Panc1 (cell line): ENCODE results near the gene FRK. TPM values are rescaled to one million over a fixed set of nuclear protein-coding genes. Genes with fewer than 3 reads are reported as not detected.

ENCODE experiments used
- ATAC-seq: fragments of 200-7000 bp; cut with Tn5 transposase; 2 replicates; pipeline ENCODE4 v1.9.1; 2020; ENCODE audit warnings: mild to moderate bottlenecking, moderate library complexity
- BruUV-seq: library from RNA; stranded (reverse); fragments of 400-500 nt; replicated peaks from 2 replicates; lab custom pipeline; 2021; lab: Mats Ljungman, UMichigan
- CTCF ChIA-PET: fragments of 300-600 bp; sonication (Branson Sonifier 250); formaldehyde crosslinking; loops from one replicate; lab custom pipeline; 2022; ENCODE audit warnings: antibody characterized with exemption; lab: Charles Lee
- POLR2A ChIA-PET: fragments of 300-600 bp; sonication (Branson Sonifier 250); formaldehyde crosslinking; loops from one replicate; lab custom pipeline; 2022; ENCODE audit warnings: antibody characterized with exemption; lab: Charles Lee
- DNase-seq: peaks from one replicate; pipeline ENCODE4 v3.0.0-alpha.2; 2010; ENCODE audit warnings: low read depth, low spot score
- H3K27ac ChIP-seq: 2 replicates; pipeline ENCODE4 v1.5.1; 2011; ENCODE audit warnings: mild to moderate bottlenecking, low read length, inconsistent platforms
- H3K27me3 ChIP-seq: fragments of 200-500 bp; sonication (Bioruptor generic); 2 replicates; pipeline ENCODE4 v1.6.0; 2014; ENCODE audit warnings: low read length, inconsistent platforms; ENCODE audit not compliant: control insufficient read depth, insufficient read depth
- H3K36me3 ChIP-seq: fragments of 200-500 bp; sonication (Bioruptor generic); 2 replicates; pipeline ENCODE4 v1.5.1; 2014; ENCODE audit warnings: inconsistent platforms, mild to moderate bottlenecking, low read length, moderate library complexity; ENCODE audit not compliant: control insufficient read depth, insufficient read depth
- H3K4me1 ChIP-seq: 2 replicates; pipeline ENCODE4 v1.5.1; 2011; ENCODE audit warnings: inconsistent platforms, mild to moderate bottlenecking, low read length, moderate library complexity; ENCODE audit not compliant: control insufficient read depth, insufficient read depth
- H3K4me3 ChIP-seq, 2 experiments: 2 replicates each; pipeline ENCODE4 v1.5.1; 2011 to 2012; ENCODE audit warnings: low read depth in 2 of 2, low read length in 2 of 2, mild to moderate bottlenecking in 2 of 2, inconsistent platforms in 1 of 2, moderate library complexity in 1 of 2
- H3K9me3 ChIP-seq: fragments of 200-500 bp; sonication (Bioruptor generic); 2 replicates; pipeline ENCODE4 v1.5.1; 2014; ENCODE audit warnings: low read depth, mild to moderate bottlenecking, inconsistent platforms, low read length, moderate library complexity; ENCODE audit not compliant: control insufficient read depth, insufficient read depth
- POLR2AphosphoS5 ChIP-seq: IDR thresholded peaks from 2 replicates; pipeline ENCODE4 v1.6.1; 2012; ENCODE audit warnings: mild to moderate bottlenecking, low read depth, low read length, moderate library complexity
- SIN3A ChIP-seq: IDR thresholded peaks from 2 replicates; pipeline ENCODE4 v1.6.1; 2012; ENCODE audit warnings: low read depth, mild to moderate bottlenecking, low read length, moderate library complexity, borderline replicate concordance; ENCODE audit not compliant: insufficient read depth
- TCF7L2 ChIP-seq: IDR thresholded peaks from 2 replicates; pipeline ENCODE4 v1.6.1; 2011; ENCODE audit warnings: mild to moderate bottlenecking, low read depth, low read length, inconsistent platforms
- in situ Hi-C: cut with HindIII; loops from 2 replicates; pipeline ENCODE4 v1.10.0; 2016; ENCODE audit warnings: low sequenced_read_pairs, low pct_unique_long_range_greater_than_20kb
- intact Hi-C: fragments of 100-400 bp; cut with micrococcal nuclease; formaldehyde crosslinking; loops from one replicate; pipeline ENCODE4 v1.10.0; 2022; ENCODE audit not compliant: unreplicated experiment
- total RNA-seq: library from RNA; stranded (reverse); gene quantifications from one replicate; pipeline ENCODE4 v1.2.1, GENCODE V29; 2021; ENCODE audit not compliant: unreplicated experiment
- TF ChIP-seq, protein P1 (sequence below), 2 experiments: IDR thresholded peaks; 2 replicates each; pipeline ENCODE4 v1.6.1; 2011 to 2012; ENCODE audit warnings: low read depth in 2 of 2, control low read depth in 1 of 2, low read length in 1 of 2, mild to moderate bottlenecking in 1 of 2, moderate library complexity in 1 of 2; ENCODE audit not compliant: insufficient read depth in 1 of 2
- TF ChIP-seq, protein P2 (sequence below): fragments of 450-650 bp; IDR thresholded peaks from 2 replicates; pipeline ENCODE4 v1.5.1; 2017; ENCODE audit warnings: mild to moderate bottlenecking

The FRK gene
- total RNA-seq, 1 experiment from 2014 or later = 2.5 TPM

DNA sequence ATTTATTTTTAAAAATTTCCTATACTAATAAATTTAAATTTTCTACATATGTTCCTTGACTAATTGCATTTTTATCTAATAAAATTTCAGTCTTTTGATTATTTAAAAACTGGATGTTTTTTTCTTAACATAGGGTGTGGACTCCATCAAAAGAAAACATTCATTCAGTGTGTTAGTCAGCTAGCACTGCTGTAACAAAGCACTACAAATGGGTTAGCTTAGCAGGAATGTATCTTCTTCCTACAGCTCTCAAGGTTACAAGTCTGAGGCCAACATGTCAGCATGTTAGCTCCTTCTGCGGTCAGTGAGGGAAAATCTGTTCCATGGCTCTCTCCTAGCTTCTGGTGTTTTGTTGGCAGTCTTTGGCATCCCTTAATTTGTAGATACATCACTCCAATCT lies 32.5 kb downstream of the FRK start:
- no peaks in the 10 kb centered on the region for H3K27me3 ChIP-seq
- TF ChIP-seq, protein P1, sequence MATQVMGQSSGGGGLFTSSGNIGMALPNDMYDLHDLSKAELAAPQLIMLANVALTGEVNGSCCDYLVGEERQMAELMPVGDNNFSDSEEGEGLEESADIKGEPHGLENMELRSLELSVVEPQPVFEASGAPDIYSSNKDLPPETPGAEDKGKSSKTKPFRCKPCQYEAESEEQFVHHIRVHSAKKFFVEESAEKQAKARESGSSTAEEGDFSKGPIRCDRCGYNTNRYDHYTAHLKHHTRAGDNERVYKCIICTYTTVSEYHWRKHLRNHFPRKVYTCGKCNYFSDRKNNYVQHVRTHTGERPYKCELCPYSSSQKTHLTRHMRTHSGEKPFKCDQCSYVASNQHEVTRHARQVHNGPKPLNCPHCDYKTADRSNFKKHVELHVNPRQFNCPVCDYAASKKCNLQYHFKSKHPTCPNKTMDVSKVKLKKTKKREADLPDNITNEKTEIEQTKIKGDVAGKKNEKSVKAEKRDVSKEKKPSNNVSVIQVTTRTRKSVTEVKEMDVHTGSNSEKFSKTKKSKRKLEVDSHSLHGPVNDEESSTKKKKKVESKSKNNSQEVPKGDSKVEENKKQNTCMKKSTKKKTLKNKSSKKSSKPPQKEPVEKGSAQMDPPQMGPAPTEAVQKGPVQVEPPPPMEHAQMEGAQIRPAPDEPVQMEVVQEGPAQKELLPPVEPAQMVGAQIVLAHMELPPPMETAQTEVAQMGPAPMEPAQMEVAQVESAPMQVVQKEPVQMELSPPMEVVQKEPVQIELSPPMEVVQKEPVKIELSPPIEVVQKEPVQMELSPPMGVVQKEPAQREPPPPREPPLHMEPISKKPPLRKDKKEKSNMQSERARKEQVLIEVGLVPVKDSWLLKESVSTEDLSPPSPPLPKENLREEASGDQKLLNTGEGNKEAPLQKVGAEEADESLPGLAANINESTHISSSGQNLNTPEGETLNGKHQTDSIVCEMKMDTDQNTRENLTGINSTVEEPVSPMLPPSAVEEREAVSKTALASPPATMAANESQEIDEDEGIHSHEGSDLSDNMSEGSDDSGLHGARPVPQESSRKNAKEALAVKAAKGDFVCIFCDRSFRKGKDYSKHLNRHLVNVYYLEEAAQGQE (IDR thresholded peaks at IDR 0.05; ENCODE audit: insufficient read depth in 1 of 2, low read depth in 2 of 2, low read length in 1 of 2) = no peak
- no peak for TF ChIP-seq SIN3A
- TF ChIP-seq, protein P2, sequence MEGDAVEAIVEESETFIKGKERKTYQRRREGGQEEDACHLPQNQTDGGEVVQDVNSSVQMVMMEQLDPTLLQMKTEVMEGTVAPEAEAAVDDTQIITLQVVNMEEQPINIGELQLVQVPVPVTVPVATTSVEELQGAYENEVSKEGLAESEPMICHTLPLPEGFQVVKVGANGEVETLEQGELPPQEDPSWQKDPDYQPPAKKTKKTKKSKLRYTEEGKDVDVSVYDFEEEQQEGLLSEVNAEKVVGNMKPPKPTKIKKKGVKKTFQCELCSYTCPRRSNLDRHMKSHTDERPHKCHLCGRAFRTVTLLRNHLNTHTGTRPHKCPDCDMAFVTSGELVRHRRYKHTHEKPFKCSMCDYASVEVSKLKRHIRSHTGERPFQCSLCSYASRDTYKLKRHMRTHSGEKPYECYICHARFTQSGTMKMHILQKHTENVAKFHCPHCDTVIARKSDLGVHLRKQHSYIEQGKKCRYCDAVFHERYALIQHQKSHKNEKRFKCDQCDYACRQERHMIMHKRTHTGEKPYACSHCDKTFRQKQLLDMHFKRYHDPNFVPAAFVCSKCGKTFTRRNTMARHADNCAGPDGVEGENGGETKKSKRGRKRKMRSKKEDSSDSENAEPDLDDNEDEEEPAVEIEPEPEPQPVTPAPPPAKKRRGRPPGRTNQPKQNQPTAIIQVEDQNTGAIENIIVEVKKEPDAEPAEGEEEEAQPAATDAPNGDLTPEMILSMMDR = no peak
- no peak for TF ChIP-seq POLR2AphosphoS5
- no peak for TF ChIP-seq TCF7L2
- no peaks in the 10 kb centered on the region for H3K4me1 ChIP-seq
- DNase-seq (no peak), ATAC-seq (no peak)
- intact Hi-C loops = no loop called here
- no peaks in the 10 kb centered on the region for H3K36me3 ChIP-seq
- no peaks in the 10 kb centered on the region for H3K9me3 ChIP-seq
- CTCF ChIA-PET = interaction anchor here (0.6 to 0.7 kb wide), 2 partner anchors 9 to 514 kb away, joined by 3 read pairs; no protein-coding TSS in a partner anchor
- POLR2A ChIA-PET = no interaction called here
- in situ Hi-C loops = no loop called here
- H3K27ac ChIP-seq = no peak overlapping the region
- no TSS peak for BruUV-seq
- H3K4me3 ChIP-seq = no peak overlapping the region

DNA sequence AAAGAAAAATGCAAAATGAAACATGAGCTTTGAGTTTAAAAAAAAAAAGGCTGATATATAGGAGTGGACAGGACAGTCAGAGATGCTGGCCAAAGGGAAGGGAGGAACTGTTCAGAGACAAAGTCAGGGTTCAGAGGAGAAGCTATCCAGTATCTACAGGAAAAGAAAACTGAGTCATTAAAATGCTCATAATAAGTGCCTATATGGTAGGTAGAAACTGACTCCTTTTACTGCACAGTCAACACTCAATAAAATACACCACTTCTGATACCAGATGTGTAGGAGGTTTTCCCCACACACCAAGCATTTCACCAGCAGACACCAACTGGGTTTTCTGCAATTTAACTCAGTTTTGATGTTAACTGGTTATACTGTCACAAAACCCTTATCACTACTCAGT lies 32.9 kb downstream of the FRK start:
- ATAC-seq (no peak), DNase-seq (no peak)
- Histone ChIP-seq H3K36me3 (no peaks in the 10 kb centered on the region), H3K9me3 (no peaks in the 10 kb centered on the region), H3K4me3 (no peak overlapping the region), H3K27ac (no peak overlapping the region), H3K4me1 (no peaks in the 10 kb centered on the region), H3K27me3 (no peaks in the 10 kb centered on the region)
- CTCF ChIA-PET = interaction anchor here (0.7 kb wide), 1 partner anchor 9 kb away, joined by 3 read pairs; no protein-coding TSS in a partner anchor
- BruUV-seq = no TSS peak
- intact Hi-C loops (no loop called here), in situ Hi-C loops (no loop called here)
- no peak for TF ChIP-seq TCF7L2
- TF ChIP-seq, protein P1 (IDR thresholded peaks at IDR 0.05; ENCODE audit: insufficient read depth in 1 of 2, low read depth in 2 of 2, low read length in 1 of 2) = no peak
- TF ChIP-seq, protein P2 = no peak
- no peak for TF ChIP-seq POLR2AphosphoS5
- TF ChIP-seq SIN3A = no peak
- POLR2A ChIA-PET = no interaction called here
